K562 (cell line): ENCODE measurements around the gene RNPEP. TPM values are rescaled to one million over a fixed set of nuclear protein-coding genes. Genes with fewer than 3 reads are reported as not detected.

Source experiments
- CTBP1 ChIP-seq: fragments of 450-650 bp; IDR thresholded peaks from 2 replicates; pipeline ENCODE4 v1.6.1; 2016; ENCODE audit warnings: borderline replicate concordance
- EP300 ChIP-seq: IDR thresholded peaks from 2 replicates; pipeline ENCODE4 v1.6.1; 2012; ENCODE audit warnings: low read length, improper control_type of control experiment
- KLF16 ChIP-seq: IDR thresholded peaks from 2 replicates; pipeline ENCODE4 v1.6.1; 2016; ENCODE audit warnings: antibody characterized with exemption
- RFX5 ChIP-seq: IDR thresholded peaks from 2 replicates; pipeline ENCODE4 v1.6.1; 2011; ENCODE audit warnings: low read depth, mild to moderate bottlenecking, improper control_type of control experiment, low read length
- SMAD4 ChIP-seq: fragments of 250-450 bp; sonication (Bioruptor Pico); conservative IDR thresholded peaks from 2 replicates; pipeline ENCODE4 v1.8.0; 2021; ENCODE audit warnings: inconsistent platforms, mild to moderate bottlenecking, moderate library complexity
- ZNF232 ChIP-seq: sonication (generic); formaldehyde crosslinking; IDR thresholded peaks from 2 replicates; pipeline ENCODE4 v1.8.0; 2022; ENCODE audit warnings: mild to moderate bottlenecking, missing genetic modification reagents
- polyA plus RNA-seq, 8 experiments: library from polyadenylated mRNA; depleted of rRNA in 4 of 8; stranded (reverse) in 5 of 8; unstranded in 3 of 8; fragments of >200 nt; fragmentation: Nextera tagmentation in 2 of 8; fragmentation: Illumina TruSeq in 1 of 8; extraction: Ambion mirVana in 2 of 8; extraction: Trizol in 1 of 8; gene quantifications; 2 replicates each; pipeline versions ENCODE4 v1.2.1 to v1.2.3, GENCODE V29; 2011 to 2014; ENCODE audit warnings: inconsistent platforms in 1 of 8, missing spikeins in 1 of 8
- total RNA-seq, 7 experiments: library from RNA; depleted of rRNA in 6 of 7; stranded (reverse); fragments of >200 nt in 6 of 7; fragmentation: Illumina TruSeq in 2 of 7; extraction: Trizol in 2 of 7; gene quantifications; 2 replicates each; pipeline versions ENCODE4 v1.2.1 to v1.2.3, GENCODE V29; 2011 to 2021; ENCODE audit warnings: low replicate concordance in 1 of 7
- TF ChIP-seq, protein P1 (sequence below), 2 experiments: IDR thresholded peaks in 1 of 2; conservative IDR thresholded peaks in 1 of 2; 2 replicates each; pipeline ENCODE4 v1.6.1; 2016; ENCODE audit warnings: low read depth in 2 of 2, mild to moderate bottlenecking in 1 of 2, missing compliant biosample characterization in 1 of 2, missing genetic modification characterization in 1 of 2, moderate library complexity in 1 of 2
- TF ChIP-seq, protein P2 (sequence below): sonication (generic); formaldehyde crosslinking; IDR thresholded peaks from 2 replicates; pipeline ENCODE4 v1.5.0; 2020; ENCODE audit warnings: missing genetic modification reagents
- TF ChIP-seq, protein P3 (sequence below): fragments of 450-650 bp; IDR thresholded peaks from 2 replicates; pipeline ENCODE4 v1.6.1; 2016; ENCODE audit warnings: low read depth
- TF ChIP-seq, protein P4 (sequence below): fragments of 250-450 bp; sonication (Bioruptor Pico); IDR thresholded peaks from 2 replicates; pipeline ENCODE4 v1.9.0; 2021; ENCODE audit warnings: mild to moderate bottlenecking, inconsistent platforms
- TF ChIP-seq, protein P5 (sequence below), 2 experiments: fragments of 450-650 bp in 1 of 2; sonication (generic) in 1 of 2; formaldehyde crosslinking in 1 of 2; IDR thresholded peaks in 1 of 2; conservative IDR thresholded peaks in 1 of 2; 2 replicates each; pipeline versions ENCODE4 v1.6.1 to v1.8.1; 2016 to 2023; ENCODE audit warnings: mild to moderate bottlenecking in 2 of 2, moderate library complexity in 2 of 2, inconsistent platforms in 1 of 2, missing genetic modification reagents in 1 of 2

RNPEP gene
- total and polyA plus RNA-seq, 9 of the 15 experiments (the other 6 are each of a cell fraction or from before 2014, with no cell fraction given), result 27.5 to 131 (median 63.4) TPM

DNA sequence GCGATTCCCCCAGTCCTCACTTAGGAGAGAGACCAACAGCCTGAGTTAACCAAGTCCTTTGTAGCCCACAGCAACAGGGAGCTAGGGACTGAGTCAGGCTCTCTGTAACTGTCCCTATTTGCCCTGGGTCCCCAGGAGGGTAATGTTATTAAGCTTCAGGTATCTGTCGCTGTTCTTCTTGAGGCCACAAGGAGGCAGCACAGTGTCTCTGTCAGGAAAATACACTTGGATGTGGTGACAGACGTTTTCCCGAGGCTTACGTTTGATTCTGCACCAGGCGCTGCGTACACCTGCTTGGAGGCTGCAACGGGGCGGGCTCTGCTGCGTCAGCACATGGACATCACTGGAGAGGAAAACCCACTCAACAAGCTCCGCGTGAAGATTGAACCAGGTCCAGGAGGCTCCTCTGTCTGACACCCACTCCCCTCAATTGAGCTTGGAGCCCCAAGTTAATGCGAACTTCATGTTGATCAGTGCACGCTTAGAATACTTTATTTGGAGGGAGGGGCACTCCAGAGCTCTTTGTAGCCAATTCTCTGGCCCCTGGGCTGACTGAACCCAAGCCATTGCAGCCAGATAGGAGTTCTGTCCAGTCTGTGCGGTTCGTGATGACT, 17.3 kb downstream of the RNPEP start (continued):
- TF ChIP-seq, protein P1, sequence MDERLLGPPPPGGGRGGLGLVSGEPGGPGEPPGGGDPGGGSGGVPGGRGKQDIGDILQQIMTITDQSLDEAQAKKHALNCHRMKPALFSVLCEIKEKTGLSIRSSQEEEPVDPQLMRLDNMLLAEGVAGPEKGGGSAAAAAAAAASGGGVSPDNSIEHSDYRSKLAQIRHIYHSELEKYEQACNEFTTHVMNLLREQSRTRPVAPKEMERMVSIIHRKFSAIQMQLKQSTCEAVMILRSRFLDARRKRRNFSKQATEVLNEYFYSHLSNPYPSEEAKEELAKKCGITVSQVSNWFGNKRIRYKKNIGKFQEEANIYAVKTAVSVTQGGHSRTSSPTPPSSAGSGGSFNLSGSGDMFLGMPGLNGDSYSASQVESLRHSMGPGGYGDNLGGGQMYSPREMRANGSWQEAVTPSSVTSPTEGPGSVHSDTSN (CRISPR knock-in tag; IDR thresholded peaks at IDR 0.05; ENCODE audit: low read depth), result no peak
- TF ChIP-seq, protein P1 (tag; conservative IDR thresholded peaks at IDR 0.05; ENCODE audit: low read depth), result peak; percentile 61
- TF ChIP-seq, protein P2, sequence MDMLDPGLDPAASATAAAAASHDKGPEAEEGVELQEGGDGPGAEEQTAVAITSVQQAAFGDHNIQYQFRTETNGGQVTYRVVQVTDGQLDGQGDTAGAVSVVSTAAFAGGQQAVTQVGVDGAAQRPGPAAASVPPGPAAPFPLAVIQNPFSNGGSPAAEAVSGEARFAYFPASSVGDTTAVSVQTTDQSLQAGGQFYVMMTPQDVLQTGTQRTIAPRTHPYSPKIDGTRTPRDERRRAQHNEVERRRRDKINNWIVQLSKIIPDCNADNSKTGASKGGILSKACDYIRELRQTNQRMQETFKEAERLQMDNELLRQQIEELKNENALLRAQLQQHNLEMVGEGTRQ, result no peak
- TF ChIP-seq, protein P3, sequence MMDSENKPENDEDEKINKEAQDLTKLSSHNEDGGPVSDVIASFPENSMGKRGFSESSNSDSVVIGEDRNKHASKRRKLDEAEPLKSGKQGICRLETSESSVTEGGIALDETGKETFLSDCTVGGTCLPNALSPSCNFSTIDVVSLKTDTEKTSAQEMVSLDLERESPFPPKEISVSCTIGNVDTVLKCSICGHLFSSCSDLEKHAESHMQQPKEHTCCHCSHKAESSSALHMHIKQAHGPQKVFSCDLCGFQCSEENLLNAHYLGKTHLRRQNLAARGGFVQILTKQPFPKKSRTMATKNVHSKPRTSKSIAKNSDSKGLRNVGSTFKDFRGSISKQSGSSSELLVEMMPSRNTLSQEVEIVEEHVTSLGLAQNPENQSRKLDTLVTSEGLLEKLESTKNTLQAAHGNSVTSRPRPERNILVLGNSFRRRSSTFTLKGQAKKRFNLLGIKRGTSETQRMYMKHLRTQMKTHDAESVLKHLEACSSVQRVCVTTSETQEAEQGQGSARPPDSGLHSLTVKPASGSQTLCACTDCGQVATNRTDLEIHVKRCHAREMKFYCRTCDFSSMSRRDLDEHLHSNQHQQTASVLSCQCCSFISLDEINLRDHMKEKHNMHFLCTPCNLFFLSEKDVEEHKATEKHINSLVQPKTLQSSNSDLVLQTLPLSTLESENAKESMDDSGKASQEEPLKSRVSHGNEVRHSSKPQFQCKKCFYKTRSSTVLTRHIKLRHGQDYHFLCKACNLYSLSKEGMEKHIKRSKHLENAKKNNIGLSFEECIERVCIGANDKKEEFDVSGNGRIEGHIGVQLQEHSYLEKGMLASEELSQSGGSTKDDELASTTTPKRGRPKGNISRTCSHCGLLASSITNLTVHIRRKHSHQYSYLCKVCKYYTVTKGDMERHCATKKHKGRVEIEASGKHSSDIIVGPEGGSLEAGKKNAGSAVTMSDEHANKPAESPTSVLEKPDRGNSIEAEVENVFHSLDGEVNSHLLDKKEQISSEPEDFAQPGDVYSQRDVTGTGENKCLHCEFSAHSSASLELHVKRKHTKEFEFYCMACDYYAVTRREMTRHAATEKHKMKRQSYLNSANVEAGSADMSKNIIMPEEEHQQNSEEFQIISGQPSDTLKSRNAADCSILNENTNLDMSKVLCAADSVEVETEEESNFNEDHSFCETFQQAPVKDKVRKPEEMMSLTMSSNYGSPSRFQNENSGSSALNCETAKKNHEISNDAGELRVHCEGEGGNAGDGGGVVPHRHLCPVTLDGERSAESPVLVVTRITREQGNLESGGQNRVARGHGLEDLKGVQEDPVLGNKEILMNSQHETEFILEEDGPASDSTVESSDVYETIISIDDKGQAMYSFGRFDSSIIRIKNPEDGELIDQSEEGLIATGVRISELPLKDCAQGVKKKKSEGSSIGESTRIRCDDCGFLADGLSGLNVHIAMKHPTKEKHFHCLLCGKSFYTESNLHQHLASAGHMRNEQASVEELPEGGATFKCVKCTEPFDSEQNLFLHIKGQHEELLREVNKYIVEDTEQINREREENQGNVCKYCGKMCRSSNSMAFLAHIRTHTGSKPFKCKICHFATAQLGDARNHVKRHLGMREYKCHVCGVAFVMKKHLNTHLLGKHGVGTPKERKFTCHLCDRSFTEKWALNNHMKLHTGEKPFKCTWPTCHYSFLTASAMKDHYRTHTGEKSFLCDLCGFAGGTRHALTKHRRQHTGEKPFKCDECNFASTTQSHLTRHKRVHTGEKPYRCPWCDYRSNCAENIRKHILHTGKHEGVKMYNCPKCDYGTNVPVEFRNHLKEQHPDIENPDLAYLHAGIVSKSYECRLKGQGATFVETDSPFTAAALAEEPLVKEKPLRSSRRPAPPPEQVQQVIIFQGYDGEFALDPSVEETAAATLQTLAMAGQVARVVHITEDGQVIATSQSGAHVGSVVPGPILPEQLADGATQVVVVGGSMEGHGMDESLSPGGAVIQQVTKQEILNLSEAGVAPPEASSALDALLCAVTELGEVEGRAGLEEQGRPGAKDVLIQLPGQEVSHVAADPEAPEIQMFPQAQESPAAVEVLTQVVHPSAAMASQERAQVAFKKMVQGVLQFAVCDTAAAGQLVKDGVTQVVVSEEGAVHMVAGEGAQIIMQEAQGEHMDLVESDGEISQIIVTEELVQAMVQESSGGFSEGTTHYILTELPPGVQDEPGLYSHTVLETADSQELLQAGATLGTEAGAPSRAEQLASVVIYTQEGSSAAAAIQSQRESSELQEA, result no peak
- TF ChIP-seq RFX5 (no peak), EP300 (no peak), CTBP1 (peak; percentile 21; the same call in 1 of the 2 replicates), ZNF232 (CRISPR knock-in tag) (no peak), KLF16 (0 out of 2 replicates have a peak, but pooled peaks have one; percentile 43), SMAD4 (CRISPR knock-in tag) (no peak)
- TF ChIP-seq, protein P4, sequence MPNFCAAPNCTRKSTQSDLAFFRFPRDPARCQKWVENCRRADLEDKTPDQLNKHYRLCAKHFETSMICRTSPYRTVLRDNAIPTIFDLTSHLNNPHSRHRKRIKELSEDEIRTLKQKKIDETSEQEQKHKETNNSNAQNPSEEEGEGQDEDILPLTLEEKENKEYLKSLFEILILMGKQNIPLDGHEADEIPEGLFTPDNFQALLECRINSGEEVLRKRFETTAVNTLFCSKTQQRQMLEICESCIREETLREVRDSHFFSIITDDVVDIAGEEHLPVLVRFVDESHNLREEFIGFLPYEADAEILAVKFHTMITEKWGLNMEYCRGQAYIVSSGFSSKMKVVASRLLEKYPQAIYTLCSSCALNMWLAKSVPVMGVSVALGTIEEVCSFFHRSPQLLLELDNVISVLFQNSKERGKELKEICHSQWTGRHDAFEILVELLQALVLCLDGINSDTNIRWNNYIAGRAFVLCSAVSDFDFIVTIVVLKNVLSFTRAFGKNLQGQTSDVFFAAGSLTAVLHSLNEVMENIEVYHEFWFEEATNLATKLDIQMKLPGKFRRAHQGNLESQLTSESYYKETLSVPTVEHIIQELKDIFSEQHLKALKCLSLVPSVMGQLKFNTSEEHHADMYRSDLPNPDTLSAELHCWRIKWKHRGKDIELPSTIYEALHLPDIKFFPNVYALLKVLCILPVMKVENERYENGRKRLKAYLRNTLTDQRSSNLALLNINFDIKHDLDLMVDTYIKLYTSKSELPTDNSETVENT, result no peak
- TF ChIP-seq, protein P5, sequence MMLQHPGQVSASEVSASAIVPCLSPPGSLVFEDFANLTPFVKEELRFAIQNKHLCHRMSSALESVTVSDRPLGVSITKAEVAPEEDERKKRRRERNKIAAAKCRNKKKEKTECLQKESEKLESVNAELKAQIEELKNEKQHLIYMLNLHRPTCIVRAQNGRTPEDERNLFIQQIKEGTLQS (IDR thresholded peaks at IDR 0.05), result no peak
- TF ChIP-seq, protein P5 (CRISPR knock-in tag; conservative IDR thresholded peaks at IDR 0.05), result no peak
